OCI-LY7 (cell line): ENCODE results near the gene SIK3. TPM values are rescaled to one million over a fixed set of nuclear protein-coding genes. Genes with fewer than 3 reads are reported as not detected.

ENCODE experiments used
- BruUV-seq: library from RNA; stranded (reverse); fragments of 400-500 nt; replicated peaks from 2 replicates; lab custom pipeline; 2021; lab: Mats Ljungman, UMichigan
- CTCF ChIA-PET: fragments of 300-600 bp; sonication (Branson Sonifier 250); formaldehyde crosslinking; loops from one replicate; lab custom pipeline; 2022; ENCODE audit warnings: antibody characterized with exemption; ENCODE audit not compliant: unreplicated experiment; lab: Charles Lee
- POLR2A ChIA-PET: fragments of 300-600 bp; sonication (Branson Sonifier 250); formaldehyde crosslinking; loops from one replicate; lab custom pipeline; 2022; ENCODE audit warnings: antibody characterized with exemption; lab: Charles Lee
- DNase-seq: peaks from one replicate; pipeline ENCODE4 v3.0.0-alpha.2; 2015; ENCODE audit warnings: low spot score
- H2AFZ ChIP-seq: fragments of 200-600 bp; sonication (generic), shearing (Covaris generic); 2 replicates; pipeline ENCODE4 v1.6.1; 2014; ENCODE audit warnings: mild to moderate bottlenecking, antibody characterized with exemption, low read length, moderate library complexity
- H3K27ac ChIP-seq: fragments of 200-600 bp; sonication (generic); 2 replicates; pipeline ENCODE4 v1.5.1; 2014; ENCODE audit warnings: mixed run types, low read depth, mild to moderate bottlenecking, moderate library complexity, low read length, inconsistent platforms; ENCODE audit not compliant: poor library complexity, severe bottlenecking
- H3K36me3 ChIP-seq: fragments of 200-600 bp; sonication (generic); 2 replicates; pipeline ENCODE4 v1.6.1; 2014; ENCODE audit warnings: mild to moderate bottlenecking, antibody characterized with exemption, low read length, moderate library complexity, mixed read lengths; ENCODE audit not compliant: insufficient read depth
- H3K4me1 ChIP-seq: fragments of 200-600 bp; sonication (generic); 2 replicates; pipeline ENCODE4 v1.5.1; 2014; ENCODE audit warnings: mild to moderate bottlenecking, low read length; ENCODE audit not compliant: insufficient read depth, poor library complexity, severe bottlenecking
- H3K4me2 ChIP-seq: fragments of 200-600 bp; sonication (generic); 2 replicates; pipeline ENCODE4 v1.6.1; 2014; ENCODE audit warnings: mild to moderate bottlenecking, low read length
- H3K4me3 ChIP-seq: fragments of 200-600 bp; sonication (generic); 2 replicates; pipeline ENCODE4 v1.5.1; 2014; ENCODE audit warnings: mild to moderate bottlenecking, low read depth, low read length; ENCODE audit not compliant: poor library complexity, severe bottlenecking
- H3K79me2 ChIP-seq: fragments of 200-600 bp; sonication (generic); 2 replicates; pipeline ENCODE4 v1.6.1; 2016; ENCODE audit warnings: low read depth, mild to moderate bottlenecking, low read length, moderate library complexity, mixed read lengths; ENCODE audit not compliant: insufficient read depth
- H3K9me2 ChIP-seq: fragments of 200-600 bp; sonication (generic); 2 replicates; pipeline ENCODE4 v1.6.1; 2016; ENCODE audit warnings: mild to moderate bottlenecking, low read length, mixed read lengths; ENCODE audit not compliant: insufficient read depth
- H3K9me3 ChIP-seq: fragments of 200-600 bp; sonication (generic); 2 replicates; pipeline ENCODE4 v1.6.1; 2014; ENCODE audit warnings: mild to moderate bottlenecking, mixed run types, low read length, mixed read lengths
- H4K20me1 ChIP-seq: fragments of 200-600 bp; sonication (generic); 2 replicates; pipeline ENCODE4 v1.6.1; 2014; ENCODE audit warnings: mild to moderate bottlenecking, antibody characterized with exemption, low read length, moderate library complexity, mixed read lengths; ENCODE audit not compliant: insufficient read depth
- EZH2phosphoT487 ChIP-seq: fragments of 200-600 bp; sonication (generic); IDR thresholded peaks from 2 replicates; pipeline ENCODE4 v1.6.1; 2018; ENCODE audit warnings: low read depth, borderline replicate concordance, mild to moderate bottlenecking, mixed run types, antibody characterized with exemption, low read length, moderate library complexity, mixed read lengths
- intact Hi-C: fragments of 100-400 bp; cut with micrococcal nuclease; formaldehyde crosslinking; loops from one replicate; pipeline ENCODE4 v1.10.0; 2022; ENCODE audit not compliant: unreplicated experiment
- total RNA-seq, 2 experiments: library from RNA; depleted of rRNA in 1 of 2; stranded (reverse); fragments of >200 nt in 1 of 2; shearing (Covaris generic) in 1 of 2; gene quantifications; 2 replicates each; pipeline ENCODE4 v1.2.3, GENCODE V29; 2014 to 2022
- TF ChIP-seq, protein P1 (sequence below): fragments of 200-600 bp; sonication (generic); conservative IDR thresholded peaks from 2 replicates; pipeline ENCODE4 v1.5.1; 2014; ENCODE audit warnings: mild to moderate bottlenecking, antibody characterized with exemption, low read length, moderate library complexity, mixed read lengths

The SIK3 gene
- total RNA-seq, 2 experiments from 2014 or later = 29.3 to 72.9 TPM

DNA sequence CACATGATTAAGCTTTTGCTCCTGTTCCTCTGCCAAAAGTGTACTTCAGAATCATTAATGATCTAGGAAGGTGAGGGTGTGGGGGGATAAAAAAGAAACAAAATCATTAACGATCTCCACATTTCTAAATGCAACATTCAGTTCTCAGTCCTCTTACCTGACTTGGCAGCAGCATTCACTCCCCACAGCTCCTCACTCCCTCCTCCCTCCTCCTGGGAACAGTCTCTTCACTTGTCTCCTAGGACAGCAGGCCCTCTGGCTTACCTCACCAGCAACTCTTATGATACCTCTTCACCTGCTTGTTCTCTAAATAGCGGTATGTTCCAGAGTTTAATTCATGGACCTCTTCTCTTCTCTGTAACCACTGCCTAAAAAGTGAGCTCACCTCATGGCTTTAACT, 204.3 kb downstream of the SIK3 start:
- no peak overlapping the region for H3K27ac ChIP-seq
- TF ChIP-seq, protein P1, sequence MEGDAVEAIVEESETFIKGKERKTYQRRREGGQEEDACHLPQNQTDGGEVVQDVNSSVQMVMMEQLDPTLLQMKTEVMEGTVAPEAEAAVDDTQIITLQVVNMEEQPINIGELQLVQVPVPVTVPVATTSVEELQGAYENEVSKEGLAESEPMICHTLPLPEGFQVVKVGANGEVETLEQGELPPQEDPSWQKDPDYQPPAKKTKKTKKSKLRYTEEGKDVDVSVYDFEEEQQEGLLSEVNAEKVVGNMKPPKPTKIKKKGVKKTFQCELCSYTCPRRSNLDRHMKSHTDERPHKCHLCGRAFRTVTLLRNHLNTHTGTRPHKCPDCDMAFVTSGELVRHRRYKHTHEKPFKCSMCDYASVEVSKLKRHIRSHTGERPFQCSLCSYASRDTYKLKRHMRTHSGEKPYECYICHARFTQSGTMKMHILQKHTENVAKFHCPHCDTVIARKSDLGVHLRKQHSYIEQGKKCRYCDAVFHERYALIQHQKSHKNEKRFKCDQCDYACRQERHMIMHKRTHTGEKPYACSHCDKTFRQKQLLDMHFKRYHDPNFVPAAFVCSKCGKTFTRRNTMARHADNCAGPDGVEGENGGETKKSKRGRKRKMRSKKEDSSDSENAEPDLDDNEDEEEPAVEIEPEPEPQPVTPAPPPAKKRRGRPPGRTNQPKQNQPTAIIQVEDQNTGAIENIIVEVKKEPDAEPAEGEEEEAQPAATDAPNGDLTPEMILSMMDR = no peak
- no peak for TF ChIP-seq EZH2phosphoT487
- no peaks in the 10 kb centered on the region for H3K9me3 ChIP-seq
- no peak overlapping the region for H3K4me2 ChIP-seq
- H3K36me3 ChIP-seq = peaks cover 58% of the 10 kb centered on the region
- H3K79me2 ChIP-seq = no peaks in the 10 kb centered on the region
- POLR2A ChIA-PET = interaction anchor here (0.7 to 0.8 kb wide), 2 partner anchors 31 to 32 kb away, joined by 3 read pairs; no protein-coding TSS in a partner anchor
- intact Hi-C loops = no loop called here
- no peak overlapping the region for H3K4me3 ChIP-seq
- BruUV-seq = TSS peak; percentile 17
- CTCF ChIA-PET = no interaction called here
- H3K9me2 ChIP-seq = no peaks in the 10 kb centered on the region
- H2AFZ ChIP-seq = no peak overlapping the region
- H4K20me1 ChIP-seq = no peaks in the 10 kb centered on the region
- H3K4me1 ChIP-seq = peaks cover 7% of the 10 kb centered on the region
- no peak for DNase-seq

DNA sequence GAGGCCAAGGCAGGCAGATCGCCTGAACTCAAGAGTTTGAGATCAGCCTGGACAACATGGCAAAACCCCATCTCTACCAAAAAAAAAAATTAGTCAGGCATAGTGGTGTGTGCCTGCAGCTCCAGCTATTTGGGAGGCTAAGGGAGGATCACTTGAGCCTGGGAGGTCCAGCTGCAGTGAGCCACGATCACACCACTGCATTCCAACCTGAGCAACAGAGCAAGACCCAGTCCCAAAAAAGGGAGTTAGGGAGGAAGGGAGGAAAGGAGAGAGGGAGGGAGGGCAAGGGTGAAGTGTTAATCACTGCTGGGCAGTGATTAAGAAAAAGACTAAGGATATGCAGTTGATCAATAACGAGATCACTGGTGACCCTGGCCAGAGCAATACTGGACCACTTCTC, 204.8 kb downstream of the SIK3 start:
- DNase-seq = no peak
- Histone ChIP-seq H3K4me3 (no peak overlapping the region), H3K79me2 (no peaks in the 10 kb centered on the region), H3K9me3 (no peaks in the 10 kb centered on the region), H3K27ac (no peak overlapping the region), H4K20me1 (no peaks in the 10 kb centered on the region), H3K4me1 (peaks cover 7% of the 10 kb centered on the region), H3K4me2 (no peak overlapping the region), H3K9me2 (no peaks in the 10 kb centered on the region), H2AFZ (no peak overlapping the region), H3K36me3 (peaks cover 58% of the 10 kb centered on the region)
- POLR2A ChIA-PET = interaction anchor here (0.6 to 0.8 kb wide), 4 partner anchors 10 to 32 kb away, joined by 3 read pairs; no protein-coding TSS in a partner anchor
- intact Hi-C loops = no loop called here
- TF ChIP-seq, protein P1 = no peak
- no peak for TF ChIP-seq EZH2phosphoT487
- CTCF ChIA-PET = no interaction called here
- BruUV-seq = no TSS peak

DNA sequence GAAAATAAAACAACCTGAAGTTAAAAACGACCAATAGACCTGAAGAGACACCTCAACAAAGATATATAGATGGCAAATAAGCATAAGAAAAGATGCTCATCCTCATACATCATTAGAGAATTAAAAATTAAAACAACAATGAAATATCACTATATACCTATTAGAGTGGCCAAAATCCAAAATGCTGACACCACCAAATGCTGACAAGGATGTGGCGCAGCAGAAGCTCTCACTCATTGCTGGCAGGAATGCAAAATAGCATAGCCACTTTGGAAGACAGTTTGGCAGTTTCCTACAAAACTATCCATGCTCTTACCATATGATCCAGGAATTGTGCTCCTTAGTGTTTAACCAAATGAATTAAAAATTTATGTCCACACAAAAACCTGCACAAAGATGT, 205.9 kb downstream of the SIK3 start:
- H3K4me3 ChIP-seq = no peak overlapping the region
- H2AFZ ChIP-seq = no peak overlapping the region
- CTCF ChIA-PET = no interaction called here
- H3K9me2 ChIP-seq = no peaks in the 10 kb centered on the region
- no peaks in the 10 kb centered on the region for H3K79me2 ChIP-seq
- no peak overlapping the region for H3K27ac ChIP-seq
- intact Hi-C loops = no loop called here
- POLR2A ChIA-PET = interaction anchor here (0.7 kb wide), 1 partner anchor 63 kb away, joined by 3 read pairs; no protein-coding TSS in a partner anchor
- no peak overlapping the region for H3K4me2 ChIP-seq
- no peaks in the 10 kb centered on the region for H4K20me1 ChIP-seq
- no peak for DNase-seq
- H3K4me1 ChIP-seq = peaks cover 7% of the 10 kb centered on the region
- no peaks in the 10 kb centered on the region for H3K9me3 ChIP-seq
- TF ChIP-seq, protein P1 = no peak
- TF ChIP-seq EZH2phosphoT487 = no peak
- no TSS peak for BruUV-seq
- H3K36me3 ChIP-seq = peaks cover 57% of the 10 kb centered on the region
